CD8-positive, alpha-beta memory T cell (primary cell): ENCODE data around the gene PIGH. TPM values are rescaled to one million over a fixed set of nuclear protein-coding genes. Genes with fewer than 3 reads are reported as not detected.

Source experiments
- CTCF ChIA-PET: fragments of 350-600 bp; sonication (Branson Sonifier 250); formaldehyde crosslinking; loops from one replicate; lab custom pipeline; 2021; ENCODE audit warnings: antibody characterized with exemption; lab: Charles Lee
- POLR2A ChIA-PET: fragments of 350-600 bp; sonication (Branson Sonifier 250); formaldehyde crosslinking; loops from one replicate; lab custom pipeline; 2021; ENCODE audit warnings: antibody characterized with exemption; lab: Charles Lee
- DNase-seq, 5 donors: peaks; one replicate each; pipeline versions ENCODE4 v3.0.0 to v3.0.0-alpha.2; 2020 to 2022; ENCODE audit warnings: mixed read lengths in 1 of 5
- H3K27ac ChIP-seq: one replicate; pipeline ENCODE4 v1.7.0; 2013; ENCODE audit warnings: low read depth, mild to moderate bottlenecking, low read length, moderate library complexity
- H3K27me3 ChIP-seq: 2 replicates; pipeline ENCODE4 v1.7.0; 2013; ENCODE audit warnings: low read length, mild to moderate bottlenecking; ENCODE audit not compliant: insufficient read depth, poor library complexity, severe bottlenecking
- H3K36me3 ChIP-seq: 2 replicates; pipeline ENCODE4 v1.7.0; 2013; ENCODE audit warnings: mild to moderate bottlenecking, low read length, moderate library complexity; ENCODE audit not compliant: insufficient read depth
- H3K4me1 ChIP-seq: 2 replicates; pipeline ENCODE4 v1.7.0; 2013; ENCODE audit warnings: mild to moderate bottlenecking, low read length, moderate library complexity; ENCODE audit not compliant: insufficient read depth
- H3K4me3 ChIP-seq: 2 replicates; pipeline ENCODE4 v1.7.0; 2013; ENCODE audit warnings: mild to moderate bottlenecking, low read length
- H3K9me3 ChIP-seq: 2 replicates; pipeline ENCODE4 v1.7.0; 2013; ENCODE audit warnings: mild to moderate bottlenecking, low read length
- H3K27ac Mint-ChIP-seq, 8 donors: one replicate each; pipeline ENCODE4 v1.8.0; 2020 to 2021; ENCODE audit warnings: mixed read lengths in 8 of 8, mild to moderate bottlenecking in 6 of 8, inconsistent platforms in 3 of 8, moderate library complexity in 3 of 8
- H3K27me3 Mint-ChIP-seq, 2 donors: one replicate each; pipeline ENCODE4 v1.8.0; 2020 to 2021; ENCODE audit warnings: mixed read lengths in 2 of 2, mild to moderate bottlenecking in 1 of 2, moderate library complexity in 1 of 2
- H3K36me3 Mint-ChIP-seq, 3 donors: one replicate each; pipeline ENCODE4 v1.8.0; 2020 to 2021; ENCODE audit warnings: mixed read lengths in 3 of 3, inconsistent platforms in 1 of 3, mild to moderate bottlenecking in 1 of 3
- H3K4me1 Mint-ChIP-seq, 3 donors: one replicate each; pipeline ENCODE4 v1.8.0; 2020 to 2021; ENCODE audit warnings: mixed read lengths in 3 of 3, inconsistent platforms in 1 of 3, mild to moderate bottlenecking in 1 of 3
- H3K4me3 Mint-ChIP-seq, 7 donors: one replicate each; pipeline ENCODE4 v1.8.0; 2020 to 2021; ENCODE audit warnings: mixed read lengths in 7 of 7, mild to moderate bottlenecking in 6 of 7, moderate library complexity in 4 of 7, inconsistent platforms in 2 of 7
- H3K9me3 Mint-ChIP-seq, 5 donors: one replicate each; pipeline ENCODE4 v1.8.0; 2020 to 2022; ENCODE audit warnings: mixed read lengths in 5 of 5, mild to moderate bottlenecking in 3 of 5, moderate library complexity in 2 of 5, inconsistent platforms in 1 of 5
- polyA plus RNA-seq: library from polyadenylated mRNA; unstranded; fragments of 300-500 nt; fragmentation: Illumina TruSeq; gene quantifications from one replicate; pipeline ENCODE4 v1.2.3, GENCODE V29; 2021
- total RNA-seq, 2 experiments: library from RNA; stranded (reverse); gene quantifications; one replicate each; pipeline ENCODE4 v1.2.3, GENCODE V29; 2021

Gene PIGH
- total and polyA plus RNA-seq, 3 experiments from 2014 or later: 24.2 to 39.3 (median 26.1) TPM

- H3K4me1 ChIP-seq: no peaks in the 10 kb centered on the region
- no peaks in the 10 kb centered on the region for H3K36me3 Mint-ChIP-seq
- no peaks in the 10 kb centered on the region for H3K9me3 Mint-ChIP-seq
- H3K27me3 Mint-ChIP-seq: peaks cover 0 to 4% of the 10 kb centered on the region in 2 donors
- no peak overlapping the region for H3K4me3 ChIP-seq
- peak overlapping the region in 2 of 8 donors; percentile 44 to 52 for H3K27ac Mint-ChIP-seq
- no peak overlapping the region for H3K27ac ChIP-seq
- POLR2A ChIA-PET: no interaction called here
- no peak overlapping the region for H3K4me3 Mint-ChIP-seq
- no peaks in the 10 kb centered on the region for H3K36me3 ChIP-seq
- no peak for DNase-seq
- H3K27me3 ChIP-seq: no peaks in the 10 kb centered on the region
- no peaks in the 10 kb centered on the region for H3K4me1 Mint-ChIP-seq
- H3K9me3 ChIP-seq: no peaks in the 10 kb centered on the region
- CTCF ChIA-PET: interaction anchor here (1.0 to 12.8 kb wide), 2 partner anchors 77 to 137 kb away, joined by 3 to 263 read pairs; no protein-coding TSS in a partner anchor
Observed at GRCh38 chr14:67564236-67564635, 35.8 kb downstream of the PIGH start.

- CTCF ChIA-PET: interaction anchor here (1.0 to 12.8 kb wide), 4 partner anchors 8 to 136 kb away, joined by 3 to 263 read pairs (median 6); no protein-coding TSS in a partner anchor
Observed at GRCh38 chr14:67562776-67563150, 37.3 kb downstream of the PIGH start.

GRCh38 chr14:67562025-67562775, 37.9 kb downstream of the PIGH start:
- no peak overlapping the region for H3K27ac Mint-ChIP-seq
- no peaks in the 10 kb centered on the region for H3K9me3 ChIP-seq
- POLR2A ChIA-PET: no interaction called here
- H3K36me3 Mint-ChIP-seq: no peaks in the 10 kb centered on the region
- DNase-seq: no peak
- peaks cover 0 to 4% of the 10 kb centered on the region in 2 donors for H3K27me3 Mint-ChIP-seq
- no peak overlapping the region for H3K4me3 Mint-ChIP-seq
- no peak overlapping the region for H3K27ac ChIP-seq
- no peaks in the 10 kb centered on the region for H3K27me3 ChIP-seq
- no peaks in the 10 kb centered on the region for H3K4me1 Mint-ChIP-seq
- CTCF ChIA-PET: interaction anchor here (1.0 to 12.8 kb wide), 5 partner anchors 9 to 135 kb away, joined by 3 to 263 read pairs (median 6); no protein-coding TSS in a partner anchor
- no peaks in the 10 kb centered on the region for H3K4me1 ChIP-seq
- H3K9me3 Mint-ChIP-seq: no peaks in the 10 kb centered on the region
- H3K4me3 ChIP-seq: no peak overlapping the region
- no peaks in the 10 kb centered on the region for H3K36me3 ChIP-seq

More at GRCh38 chr14:67562776-67563150, 37.3 kb downstream of the PIGH start:
- Histone ChIP-seq H3K36me3 (no peaks in the 10 kb centered on the region), H3K27me3 (no peaks in the 10 kb centered on the region), H3K4me1 (no peaks in the 10 kb centered on the region), H3K4me3 (no peak overlapping the region), H3K9me3 (no peaks in the 10 kb centered on the region), H3K27ac (no peak overlapping the region)
- no peak overlapping the region for H3K4me3 Mint-ChIP-seq
- POLR2A ChIA-PET: no interaction called here
- no peaks in the 10 kb centered on the region for H3K9me3 Mint-ChIP-seq
- no peak for DNase-seq
- peaks cover 0 to 4% of the 10 kb centered on the region in 2 donors for H3K27me3 Mint-ChIP-seq
- no peak overlapping the region for H3K27ac Mint-ChIP-seq
- no peaks in the 10 kb centered on the region for H3K36me3 Mint-ChIP-seq
- H3K4me1 Mint-ChIP-seq: no peaks in the 10 kb centered on the region

GRCh38 chr14:67559639-67560038, 40.4 kb downstream of the PIGH start:
- Mint-ChIP-seq H3K4me3 (no peak overlapping the region), H3K27ac (no peak overlapping the region), H3K4me1 (no peaks in the 10 kb centered on the region), H3K9me3 (no peaks in the 10 kb centered on the region), H3K36me3 (no peaks in the 10 kb centered on the region), H3K27me3 (peaks cover 3 to 4% of the 10 kb centered on the region in 2 donors)
- Histone ChIP-seq H3K9me3 (no peaks in the 10 kb centered on the region), H3K4me1 (no peaks in the 10 kb centered on the region), H3K4me3 (no peak overlapping the region), H3K27me3 (no peaks in the 10 kb centered on the region), H3K36me3 (no peaks in the 10 kb centered on the region), H3K27ac (no peak overlapping the region)
- ChIA-PET POLR2A (no interaction called here), CTCF (interaction anchor here (1.9 to 2.3 kb wide), 2 partner anchors 12 to 132 kb away, joined by 5 to 6 read pairs; no protein-coding TSS in a partner anchor)
- DNase-seq: no peak

- CTCF ChIA-PET: interaction anchor here (1.0 to 3.8 kb wide), 4 partner anchors 14 to 144 kb away, joined by 3 to 15 read pairs (median 4); no protein-coding TSS in a partner anchor
- no peaks in the 10 kb centered on the region for H3K27me3 ChIP-seq
- H3K4me1 Mint-ChIP-seq: no peaks in the 10 kb centered on the region
- H3K27me3 Mint-ChIP-seq: peaks cover 3 to 4% of the 10 kb centered on the region in 2 donors
- H3K4me1 ChIP-seq: no peaks in the 10 kb centered on the region
- no peak overlapping the region for H3K27ac ChIP-seq
- no peaks in the 10 kb centered on the region for H3K36me3 Mint-ChIP-seq
- H3K36me3 ChIP-seq: no peaks in the 10 kb centered on the region
- H3K4me3 ChIP-seq: no peak overlapping the region
- H3K27ac Mint-ChIP-seq: no peak overlapping the region
- H3K4me3 Mint-ChIP-seq: no peak overlapping the region
- no peaks in the 10 kb centered on the region for H3K9me3 ChIP-seq
- POLR2A ChIA-PET: no interaction called here
- no peak for DNase-seq
- H3K9me3 Mint-ChIP-seq: no peaks in the 10 kb centered on the region
Observed at GRCh38 chr14:67557656-67558055, 42.4 kb downstream of the PIGH start.

GRCh38 chr14:67557118-67557517, 43.0 kb downstream of the PIGH start:
- Mint-ChIP-seq H3K36me3 (no peaks in the 10 kb centered on the region), H3K27me3 (peaks cover 3 to 4% of the 10 kb centered on the region in 2 donors), H3K4me3 (peak overlapping the region in 1 of 7 donors; percentile 5), H3K9me3 (no peaks in the 10 kb centered on the region), H3K27ac (no peak overlapping the region), H3K4me1 (no peaks in the 10 kb centered on the region)
- DNase-seq: no peak
- Histone ChIP-seq H3K27me3 (no peaks in the 10 kb centered on the region), H3K4me1 (no peaks in the 10 kb centered on the region), H3K36me3 (no peaks in the 10 kb centered on the region), H3K27ac (no peak overlapping the region), H3K9me3 (no peaks in the 10 kb centered on the region), H3K4me3 (no peak overlapping the region)
- ChIA-PET CTCF (interaction anchor here (1.0 to 3.8 kb wide), 5 partner anchors 14 to 143 kb away, joined by 3 to 15 read pairs (median 5); partner anchors contain the start of gene PLEKHH1), POLR2A (no interaction called here)

- Histone ChIP-seq H3K4me3 (no peak overlapping the region), H3K4me1 (no peaks in the 10 kb centered on the region), H3K27me3 (no peaks in the 10 kb centered on the region), H3K9me3 (no peaks in the 10 kb centered on the region), H3K36me3 (no peaks in the 10 kb centered on the region), H3K27ac (no peak overlapping the region)
- Mint-ChIP-seq H3K4me1 (no peaks in the 10 kb centered on the region), H3K36me3 (no peaks in the 10 kb centered on the region), H3K27me3 (peaks cover 3 to 4% of the 10 kb centered on the region in 2 donors), H3K27ac (no peak overlapping the region), H3K4me3 (no peak overlapping the region), H3K9me3 (no peaks in the 10 kb centered on the region)
- no peak for DNase-seq
- ChIA-PET POLR2A (no interaction called here), CTCF (interaction anchor here (1.1 to 3.8 kb wide), 3 partner anchors 15 to 130 kb away, joined by 3 to 15 read pairs (median 5); partner anchors contain the start of gene PLEKHH1)
Observed at GRCh38 chr14:67556671-67557070, 43.4 kb downstream of the PIGH start.

GRCh38 chr14:67555518-67556090, 44.5 kb downstream of the PIGH start:
- Mint-ChIP-seq H3K36me3 (no peaks in the 10 kb centered on the region), H3K4me1 (no peaks in the 10 kb centered on the region), H3K27ac (no peak overlapping the region), H3K27me3 (peaks cover 3% of the 10 kb centered on the region in 2 donors), H3K9me3 (no peaks in the 10 kb centered on the region), H3K4me3 (no peak overlapping the region)
- H3K27ac ChIP-seq: no peak overlapping the region
- CTCF ChIA-PET: interaction anchor here (1.9 to 3.8 kb wide), 3 partner anchors 16 to 128 kb away, joined by 5 to 15 read pairs (median 5); partner anchors contain the start of gene PLEKHH1
- no peak for DNase-seq
- POLR2A ChIA-PET: no interaction called here
- no peaks in the 10 kb centered on the region for H3K27me3 ChIP-seq
- H3K36me3 ChIP-seq: no peaks in the 10 kb centered on the region
- H3K4me1 ChIP-seq: no peaks in the 10 kb centered on the region
- H3K4me3 ChIP-seq: no peak overlapping the region
- no peaks in the 10 kb centered on the region for H3K9me3 ChIP-seq
